ENCODE results near the gene AGAP1.
A peak's percentile ranks its signal among the peaks of the same experiment; 100 is the strongest.

The AGAP1 gene

DNA sequence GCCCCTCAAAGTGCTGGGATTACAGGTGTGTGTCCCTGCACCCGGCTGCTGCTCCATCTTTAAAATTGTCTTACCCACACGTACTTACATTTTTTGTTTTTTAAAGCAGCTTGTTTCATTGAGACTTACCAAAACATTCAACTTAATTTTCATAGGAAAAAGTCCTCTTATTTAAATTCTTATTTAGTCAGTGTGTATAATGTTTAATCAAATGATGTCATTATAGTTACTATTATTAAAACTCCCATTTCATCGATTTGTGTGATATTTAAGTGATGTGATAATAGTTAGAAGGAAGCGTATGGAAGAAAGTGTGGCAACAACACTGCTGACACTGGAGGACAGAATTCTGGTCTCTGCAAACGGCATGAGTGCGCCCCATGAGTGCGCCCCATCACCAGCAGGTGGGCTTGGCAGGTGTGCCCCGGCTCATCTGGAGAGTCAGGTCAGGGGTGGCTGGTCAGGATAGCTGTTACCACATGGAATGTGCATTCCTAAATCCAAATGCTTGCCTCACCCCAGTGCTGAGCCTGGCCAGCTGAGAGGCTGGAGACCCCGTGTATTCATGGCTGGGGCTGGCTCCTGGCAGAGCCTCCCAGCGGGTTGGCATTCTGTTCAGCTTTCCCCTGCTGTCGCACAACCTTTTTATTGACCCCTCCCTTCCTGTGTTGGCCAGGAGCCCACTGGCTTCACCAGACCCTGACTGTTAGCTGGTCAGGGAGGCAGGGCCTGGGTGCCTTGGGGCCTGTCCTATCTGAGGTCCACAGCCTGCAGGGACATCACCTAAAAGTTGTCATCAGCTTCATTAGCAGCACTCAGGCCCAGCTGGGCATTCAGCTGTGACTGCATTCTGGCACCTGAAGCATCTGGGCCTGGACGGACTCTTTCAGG, 79.7 kb downstream of the AGAP1 start:
- DNase-seq = no peak

DNA sequence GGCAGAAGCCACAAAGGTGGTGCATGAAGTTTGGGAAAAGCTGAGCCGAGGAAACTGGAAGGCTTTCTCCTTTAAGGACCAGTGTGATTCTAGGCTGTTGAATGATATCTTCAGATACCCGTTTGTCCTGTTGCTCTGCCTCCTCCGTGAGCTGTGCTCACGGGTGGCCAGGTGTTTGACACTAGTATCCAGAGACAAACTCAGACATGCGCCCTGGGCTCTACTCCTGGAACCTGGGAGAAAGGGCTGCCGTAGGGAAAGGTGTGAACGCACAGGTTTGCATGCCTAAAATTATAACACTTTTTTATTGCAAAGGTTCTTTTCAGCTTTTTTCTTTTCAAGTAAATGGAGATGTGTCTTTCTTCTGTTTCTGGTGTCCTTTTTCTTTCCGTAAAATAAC, 81.6 kb downstream of the AGAP1 start:
- DNase-seq = no peak

DNA sequence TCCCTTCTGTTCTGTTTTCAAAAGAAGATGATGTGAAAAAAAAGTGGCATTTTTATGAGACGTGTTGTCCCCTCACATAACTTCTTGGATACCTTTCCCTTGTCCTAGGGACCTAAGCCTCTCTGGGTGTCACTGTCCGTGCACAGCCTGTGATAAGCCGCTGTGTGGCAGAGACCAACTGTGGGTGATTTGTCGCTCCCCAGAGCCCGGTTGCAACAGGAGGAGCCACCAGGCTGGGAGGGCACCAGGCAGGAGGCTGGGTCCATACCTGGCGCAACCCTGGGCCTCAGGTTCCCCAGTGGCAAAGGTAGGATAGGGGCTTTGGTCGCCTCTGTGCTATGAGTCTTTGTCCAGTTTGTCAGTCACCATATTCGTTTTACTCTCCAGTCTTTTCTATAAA, 82.1 kb downstream of the AGAP1 start:
- no peak for DNase-seq

DNA sequence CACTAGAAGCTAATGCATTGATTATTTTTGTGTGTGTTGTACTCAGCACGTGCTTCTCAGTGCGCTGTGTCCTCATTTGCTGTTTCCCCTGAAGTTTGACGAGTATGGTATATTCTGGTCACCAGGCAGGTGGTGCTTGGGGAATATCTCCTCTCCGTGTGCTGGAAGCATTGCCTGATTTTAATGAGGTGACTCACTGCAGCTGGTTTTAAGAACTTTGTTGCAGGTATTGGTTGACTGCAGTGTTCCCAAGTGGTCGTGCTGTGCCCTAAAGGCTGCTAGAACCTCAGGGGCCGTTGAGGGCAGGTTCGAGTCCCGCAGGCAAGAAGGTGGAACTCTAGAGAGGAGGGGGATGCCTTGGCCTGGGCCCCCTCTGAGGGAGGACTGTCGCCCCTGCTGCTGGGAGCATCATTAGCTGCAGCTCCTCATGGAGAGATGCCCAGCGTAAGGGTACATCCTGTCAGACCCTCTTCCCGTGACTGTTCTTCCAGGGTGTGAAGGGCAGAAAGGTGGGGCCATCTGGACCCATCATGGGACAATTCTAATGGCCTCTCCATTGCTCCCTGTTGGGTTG, 82.6 kb downstream of the AGAP1 start:
- DNase-seq = no peak

DNA sequence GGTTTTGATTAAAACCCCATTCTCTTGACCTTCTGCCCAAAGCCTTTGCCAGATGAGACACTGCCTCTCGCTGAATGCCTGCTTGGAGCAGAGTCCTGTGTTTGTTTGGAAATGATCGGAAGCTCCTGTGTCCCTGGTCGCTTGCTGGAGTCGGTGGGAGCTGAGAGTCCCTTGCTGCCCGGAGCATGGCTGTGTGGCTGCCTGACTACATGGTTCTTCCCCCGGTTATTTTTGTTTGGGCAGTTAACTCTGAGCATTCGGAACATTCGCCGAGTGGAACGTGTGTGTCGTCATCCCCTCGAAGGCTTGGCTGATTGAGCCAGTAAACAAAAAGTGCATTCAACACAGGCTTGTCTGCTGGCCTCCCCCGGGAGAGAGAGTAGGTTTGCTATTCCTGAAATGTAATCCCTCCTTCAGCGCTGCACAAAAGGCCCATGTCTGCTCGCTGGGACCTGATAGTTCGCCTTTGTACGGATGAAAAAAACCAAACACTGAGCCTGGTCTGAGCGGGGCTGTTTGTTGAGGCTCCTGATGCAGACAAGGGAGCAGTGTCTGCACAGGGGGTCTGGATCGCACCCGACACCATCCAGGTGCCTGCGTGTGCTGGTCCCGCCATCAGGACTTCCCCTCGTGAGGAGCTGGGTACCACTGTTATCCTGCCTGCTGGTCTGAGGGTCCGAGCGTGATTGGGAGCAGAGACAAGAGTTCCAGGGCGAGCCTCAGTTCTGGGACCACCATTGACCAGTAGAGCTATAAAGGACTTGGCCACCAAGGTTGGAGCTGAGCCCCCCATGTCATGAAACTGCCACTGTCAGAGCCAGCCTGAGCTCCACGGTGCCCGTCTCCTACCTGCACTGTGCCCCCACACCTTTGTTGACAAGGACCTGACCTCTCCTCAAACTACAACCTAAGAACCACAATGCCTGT, 83.8 kb downstream of the AGAP1 start:
- no peak for DNase-seq

DNA sequence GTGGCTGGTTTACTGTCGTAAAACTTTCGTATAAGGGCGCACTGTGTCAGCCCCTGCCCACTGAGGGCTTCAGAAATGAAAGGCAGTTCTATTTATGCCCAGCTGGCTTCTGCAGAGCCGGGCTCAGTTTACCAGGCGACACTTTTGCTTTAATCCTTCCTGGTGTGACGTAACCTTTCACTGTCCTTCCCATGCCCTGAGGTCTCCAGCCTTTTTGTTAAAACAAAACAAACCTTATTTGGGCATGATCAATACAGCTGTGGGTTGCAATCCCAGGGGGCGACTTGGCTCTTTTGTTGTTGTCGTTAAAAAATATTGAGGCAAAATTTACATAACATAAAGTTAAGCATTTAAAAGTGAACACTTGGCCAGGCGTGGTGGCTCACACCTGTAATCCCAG, 85.3 kb downstream of the AGAP1 start:
- DNase-seq = no peak

DNA sequence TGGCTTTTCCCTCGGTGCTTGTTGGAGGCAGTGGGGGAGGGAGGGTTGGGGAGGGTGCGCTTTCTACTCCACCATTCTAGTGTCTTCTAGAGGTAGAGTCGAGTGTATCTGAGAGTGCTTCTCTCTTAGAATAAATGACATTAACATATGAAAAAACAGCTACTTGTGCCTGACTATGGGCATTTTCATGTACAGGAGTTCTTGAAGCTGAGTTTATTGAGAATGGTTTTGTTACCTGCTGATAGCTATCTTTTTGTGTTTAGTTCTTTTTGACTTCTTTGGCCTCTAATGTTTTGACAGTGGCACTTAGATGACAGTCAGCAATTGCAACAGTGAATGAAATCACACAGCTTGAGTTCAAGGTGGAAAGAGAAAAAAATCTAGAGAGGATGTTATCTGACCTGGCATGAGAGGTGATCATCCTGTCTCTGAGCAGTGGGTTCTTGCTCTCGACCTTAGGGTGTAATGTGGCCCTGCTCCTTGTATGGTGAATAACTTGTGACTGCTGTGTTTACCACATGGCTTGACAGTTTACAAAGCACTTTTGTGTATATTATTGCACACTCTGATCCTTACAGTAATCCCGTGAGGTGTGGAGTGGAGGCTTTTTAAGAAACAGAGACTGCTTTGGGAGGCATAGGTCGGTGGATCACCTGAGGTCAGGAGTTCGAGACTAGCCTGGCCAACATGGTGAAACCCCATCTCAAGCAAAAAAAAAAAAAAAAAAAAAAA, 86.7 kb downstream of the AGAP1 start:
- DNase-seq = no peak

DNA sequence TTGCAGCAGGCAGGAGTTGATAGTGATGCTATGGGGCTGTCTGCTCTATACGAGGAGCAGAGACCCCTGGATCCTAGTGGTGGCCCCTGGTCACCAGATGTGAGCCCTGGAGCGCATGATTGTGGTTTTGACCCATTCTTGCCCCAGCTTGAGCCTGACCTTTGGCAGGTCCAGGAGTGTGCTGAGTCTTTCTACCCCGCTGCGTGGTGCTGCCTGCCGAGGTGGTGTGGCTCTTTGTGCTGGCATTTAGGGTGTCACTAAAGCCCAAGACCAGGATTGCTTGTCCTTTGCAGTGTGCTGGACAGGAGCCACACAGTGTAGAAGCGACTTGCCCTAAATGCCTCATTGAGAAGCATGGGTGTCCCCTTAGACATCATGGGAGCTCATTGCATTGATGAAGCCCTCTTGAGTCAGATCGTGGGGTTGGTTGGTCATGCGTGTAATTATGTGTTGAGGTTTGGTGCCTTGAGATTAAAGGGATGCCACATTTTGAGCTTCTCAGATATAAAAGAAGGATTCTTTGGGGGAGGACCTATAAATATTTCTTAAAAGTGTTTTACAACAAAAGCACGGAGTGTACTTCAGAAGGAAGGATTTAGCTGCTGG, 88.3 kb downstream of the AGAP1 start:
- DNase-seq = no peak

DNA sequence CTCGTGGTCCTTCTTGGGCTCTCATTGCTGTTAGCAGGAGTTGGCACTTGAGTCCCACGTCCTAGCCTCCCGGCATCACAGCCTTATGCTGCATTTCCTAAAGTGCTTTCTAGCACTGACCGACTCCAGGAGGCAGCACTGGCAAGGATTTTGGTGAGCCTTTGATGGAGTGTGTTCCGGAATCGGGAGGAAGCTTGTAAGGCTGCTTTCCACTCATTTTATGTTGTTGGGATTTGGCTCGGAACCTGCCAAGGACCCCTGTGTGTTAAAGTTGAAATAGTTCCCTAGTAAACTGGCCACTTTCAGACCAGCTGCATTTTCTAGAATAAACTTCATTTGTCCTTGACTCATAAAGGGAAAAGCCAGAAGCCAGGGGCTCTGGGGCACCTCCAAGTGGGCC, 88.9 kb downstream of the AGAP1 start:
- no peak for DNase-seq

DNA sequence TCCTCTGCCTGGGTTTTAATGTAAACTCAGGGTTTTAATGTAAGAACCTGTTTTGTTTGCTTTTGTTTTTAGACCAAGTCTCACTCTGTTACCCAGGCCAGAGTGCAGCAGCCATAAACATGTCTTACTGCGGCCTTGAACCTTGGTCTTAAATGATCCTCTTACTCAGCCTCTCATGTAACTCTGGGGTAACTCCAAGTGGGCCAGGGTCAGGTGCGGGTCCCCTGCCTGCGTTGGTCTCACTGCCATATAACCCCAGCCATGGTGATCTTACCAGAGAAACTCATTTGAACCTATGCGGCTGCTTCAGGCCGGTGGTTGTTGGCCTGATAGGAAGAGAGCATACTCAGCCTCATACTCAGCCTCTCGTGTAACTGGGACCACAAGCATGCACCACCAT, 89.3 kb downstream of the AGAP1 start:
- DNase-seq = no peak

DNA sequence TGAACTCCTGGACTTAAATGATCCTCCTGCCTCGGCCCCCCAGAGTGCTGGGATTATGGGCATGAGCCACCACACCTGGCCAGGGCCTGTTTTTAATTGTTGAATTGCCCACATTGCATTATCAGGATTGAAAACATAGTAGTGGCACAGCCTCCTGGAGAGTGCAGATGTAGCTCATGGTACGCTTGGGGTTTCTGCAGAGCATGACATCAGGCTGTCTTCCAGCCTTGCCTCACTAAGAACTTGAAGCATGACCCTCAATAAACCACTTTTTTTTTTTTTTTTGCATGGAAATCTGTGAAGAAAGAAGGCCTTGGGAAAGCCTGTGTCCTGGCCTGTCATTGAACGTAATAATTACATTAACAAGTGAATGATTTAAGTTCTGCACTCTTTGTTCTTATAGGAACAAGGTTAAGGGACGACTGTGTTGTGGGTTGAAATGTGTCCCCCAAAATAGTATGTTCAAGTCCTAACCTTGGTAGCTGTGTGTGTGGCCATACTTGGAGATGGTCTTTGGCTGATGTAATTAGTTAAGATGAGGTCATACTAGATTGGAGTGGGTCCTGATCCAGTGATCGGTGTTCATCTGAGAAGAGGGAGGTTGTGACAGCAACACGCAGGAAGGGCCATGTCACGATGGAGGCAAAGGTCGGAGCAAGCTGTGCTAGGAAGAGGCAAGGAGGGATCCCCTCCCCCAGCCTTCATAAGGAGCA, 90.2 kb downstream of the AGAP1 start:
- DNase-seq = no peak

DNA sequence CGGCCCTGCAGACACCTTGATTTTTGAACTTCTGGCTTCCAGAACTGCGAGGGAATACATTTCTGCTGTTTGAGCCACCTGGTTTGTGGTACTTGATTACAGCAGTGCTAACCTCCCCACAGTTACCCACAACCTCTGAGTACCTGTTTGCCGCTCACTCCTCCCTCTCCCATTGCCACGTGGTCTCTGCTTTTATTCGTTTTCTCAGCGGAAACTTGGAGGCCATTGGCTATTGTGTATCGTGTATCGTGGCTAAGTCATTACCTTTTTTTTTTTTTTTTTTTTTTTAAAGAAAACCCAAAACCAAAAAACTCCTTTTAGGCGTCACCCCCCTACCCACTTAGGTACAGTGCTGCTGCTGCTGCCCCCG, 90.8 kb downstream of the AGAP1 start:
- DNase-seq = no peak

DNA sequence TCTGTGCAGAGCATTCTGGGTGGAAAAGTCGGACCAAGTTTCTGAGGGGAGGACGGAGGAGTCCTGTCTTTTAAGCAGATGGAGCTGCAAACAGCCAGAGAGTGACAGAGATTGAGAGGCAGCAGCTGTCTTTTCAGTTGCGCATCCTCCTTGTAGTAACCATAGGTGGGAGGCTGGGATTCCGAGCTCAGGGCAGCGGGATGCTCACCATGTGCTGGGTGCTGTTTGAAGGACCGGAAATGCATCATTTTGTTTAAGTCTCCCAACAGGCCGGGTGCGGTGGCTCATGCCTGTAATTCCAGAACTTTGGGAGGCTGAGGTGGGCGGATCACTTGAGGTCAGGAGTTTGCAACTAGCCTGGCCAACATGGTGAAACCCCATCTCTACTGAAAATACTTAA, 93.4 kb downstream of the AGAP1 start:
- DNase-seq = no peak

DNA sequence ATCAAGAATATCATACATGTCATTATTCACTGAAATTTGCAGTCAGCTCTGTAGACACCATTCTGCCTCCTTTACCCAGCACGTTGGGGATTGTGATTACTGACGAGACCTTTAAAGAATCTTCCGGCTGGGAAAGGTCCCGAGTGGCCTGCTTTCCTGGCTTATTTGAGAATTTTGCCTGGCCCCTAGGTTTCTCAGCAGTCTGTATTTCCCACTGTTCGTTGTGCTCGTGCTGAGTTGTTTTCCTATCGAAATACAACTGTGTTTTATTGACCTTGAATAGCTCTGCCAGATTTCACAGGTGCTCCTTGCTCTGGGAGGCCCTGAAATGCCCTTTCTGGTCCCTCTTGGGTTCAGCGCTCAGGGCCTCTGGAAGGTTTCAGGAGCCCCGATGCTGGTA, 94.9 kb downstream of the AGAP1 start:
- no peak for DNase-seq

DNA sequence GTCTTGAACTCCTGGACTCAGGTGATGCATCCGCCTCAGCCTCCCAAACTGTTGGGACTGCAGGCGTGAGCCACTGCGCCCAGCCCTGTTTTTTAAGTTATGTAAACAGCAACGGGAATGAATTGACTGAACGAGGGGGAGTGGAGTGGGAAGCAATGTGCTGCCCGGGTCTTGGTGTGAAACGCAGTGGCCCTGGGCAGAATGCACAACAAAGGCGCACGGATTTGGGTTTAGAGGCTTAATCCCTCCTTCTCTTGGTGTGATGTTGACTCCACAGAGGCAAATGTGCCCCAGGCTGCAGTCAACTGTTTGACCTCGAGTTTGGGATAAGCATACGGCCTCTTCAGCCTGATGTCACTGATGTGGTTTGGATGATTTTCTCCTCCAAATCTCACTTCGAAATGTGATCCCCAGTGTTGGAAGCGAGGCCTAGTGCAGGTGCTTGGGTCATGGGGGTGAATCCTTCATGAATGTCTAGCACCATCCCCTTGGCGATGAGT, 97.4 kb downstream of the AGAP1 start:
- DNase-seq = no peak

DNA sequence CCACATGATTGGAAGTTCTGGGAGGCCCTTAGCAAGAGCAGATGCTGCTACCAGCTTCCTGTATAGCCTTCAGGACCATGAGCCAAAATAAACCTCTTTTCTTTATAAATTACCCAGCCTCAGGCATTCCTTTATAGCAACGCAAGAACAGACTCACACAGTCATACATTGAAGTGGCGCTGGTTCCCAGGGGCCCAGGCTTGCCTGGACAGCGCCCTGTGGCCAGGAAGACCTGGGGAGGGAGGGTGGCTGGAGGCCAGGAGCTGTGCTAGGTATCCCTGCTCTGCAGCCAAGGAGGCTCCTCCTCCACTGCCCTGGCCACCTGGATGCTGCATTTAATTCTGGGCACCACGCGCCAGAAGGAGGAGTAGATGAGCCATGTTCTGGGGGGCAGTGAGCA, 98.1 kb downstream of the AGAP1 start:
- DNase-seq = no peak

DNA sequence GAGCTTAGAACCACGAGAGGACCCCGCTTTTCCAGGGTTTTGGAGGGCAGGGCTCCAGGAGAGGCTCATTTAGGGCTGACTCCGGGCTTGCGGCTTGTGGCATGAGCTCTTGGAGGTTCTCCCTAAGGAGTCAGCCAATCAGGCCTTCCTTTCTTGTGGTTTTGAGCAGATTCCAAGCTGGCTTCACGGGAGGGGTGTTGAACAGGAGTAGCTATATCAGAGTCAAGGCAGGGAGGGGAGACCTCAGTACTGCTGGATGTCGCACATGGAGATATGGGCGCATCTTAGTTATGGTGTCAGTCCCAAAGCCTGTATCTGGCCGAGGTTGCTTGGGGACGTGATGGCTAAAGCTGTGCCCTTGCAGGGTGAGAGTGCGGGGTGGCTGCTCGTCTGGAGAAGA, 98.6 kb downstream of the AGAP1 start:
- DNase-seq = no peak

DNA sequence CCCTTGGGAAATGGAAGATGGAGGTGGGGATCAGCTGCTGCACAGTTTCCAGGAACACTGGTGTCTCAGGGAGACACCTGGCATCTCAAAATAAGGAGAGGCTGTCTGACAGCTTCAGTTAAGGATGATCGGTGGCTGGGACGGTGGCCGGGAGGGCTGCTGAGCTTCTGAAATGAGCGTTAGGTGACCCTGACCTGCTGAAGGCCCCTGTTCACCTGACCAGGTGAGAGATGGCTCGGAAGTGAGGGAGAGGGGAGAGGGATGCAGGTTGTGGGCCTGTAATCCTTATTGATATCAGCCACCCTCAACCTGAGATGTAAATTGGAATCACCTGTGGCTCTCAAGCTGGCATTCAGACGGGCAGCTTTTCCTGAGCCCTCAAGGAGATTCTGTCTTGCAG, 99.0 kb downstream of the AGAP1 start:
- no peak for DNase-seq

DNA sequence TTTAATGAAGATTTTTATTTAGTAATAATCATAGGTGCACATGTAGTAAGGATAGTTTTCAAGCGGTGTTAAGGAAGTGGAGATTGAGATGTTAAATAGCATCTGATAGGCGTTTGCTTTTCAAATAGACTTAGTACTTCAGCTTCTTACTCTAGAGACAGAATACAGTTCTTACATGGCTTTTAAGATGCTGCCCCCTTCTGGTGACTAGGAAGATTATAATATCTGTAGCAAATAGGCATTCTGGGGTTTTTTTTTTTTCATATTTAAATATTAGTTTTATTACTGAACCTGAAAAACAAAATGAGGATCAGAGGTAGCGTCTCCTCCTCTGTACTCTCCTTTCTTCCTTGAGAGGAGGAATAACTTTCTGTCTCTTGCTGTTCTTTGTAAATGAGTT, 100.2 kb downstream of the AGAP1 start:
- DNase-seq = peak; percentile 77

DNA sequence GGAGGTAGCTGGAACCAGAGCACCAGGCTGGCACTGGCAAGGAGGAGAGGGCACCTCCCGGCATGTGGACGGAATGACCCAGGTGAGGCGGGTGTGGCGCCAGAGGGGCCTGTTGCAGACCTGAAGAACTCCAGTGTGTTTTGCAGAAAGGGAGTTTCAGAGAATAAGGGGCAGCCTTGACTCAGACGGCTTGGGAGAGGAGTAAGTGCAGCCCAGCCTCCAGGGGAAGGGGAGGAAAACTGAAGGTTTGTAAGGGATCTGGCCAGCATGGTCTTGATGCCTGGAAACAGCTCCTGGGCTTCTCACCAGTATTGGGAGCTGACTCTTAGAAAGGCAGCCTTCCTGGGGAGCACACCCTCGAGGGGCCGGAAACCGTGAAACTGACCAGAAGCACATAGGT, 101.1 kb downstream of the AGAP1 start:
- DNase-seq = no peak

DNA sequence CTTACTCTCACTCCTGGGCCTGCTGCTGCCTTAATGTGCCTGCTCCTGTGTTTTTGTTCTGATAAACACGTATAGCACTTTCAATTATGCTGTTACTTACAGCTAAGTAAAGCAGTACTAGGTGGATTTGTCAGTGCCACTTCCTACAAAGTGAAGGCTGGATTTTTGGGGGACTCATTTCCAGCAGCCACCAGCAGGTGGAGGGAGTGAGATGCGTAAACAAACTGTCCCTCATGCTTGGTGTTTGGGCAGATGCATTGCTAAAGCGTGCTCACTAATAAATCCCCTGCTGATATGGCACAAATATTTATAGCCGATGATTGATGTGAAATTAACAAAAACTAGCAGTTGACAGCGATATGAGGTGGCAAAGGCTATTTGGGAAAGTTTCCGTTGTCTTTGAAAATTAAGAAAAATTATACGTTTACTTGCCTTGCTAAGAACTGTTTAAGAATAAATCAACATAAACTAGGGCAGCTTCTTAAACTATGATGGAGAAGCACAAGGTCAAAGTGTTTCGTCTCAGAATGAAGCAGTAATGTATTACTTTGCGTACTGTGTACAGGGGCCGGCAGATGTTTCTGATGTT, 101.7 kb downstream of the AGAP1 start:
- peak; percentile 58 for DNase-seq

Measured in NCI-H146 (cell line).